ENCODE data around the gene MTERF4.
"Not testable (repeated sequence)": the region's sequence is repeated elsewhere in the genome, so short reads cannot be mapped to it uniquely, and the experiment has no call there.

The MTERF4 gene

GRCh38 chr2:241095594-241096290, 6.3 kb downstream of the MTERF4 start:
- DNase-seq: no peak
- in situ Hi-C loops (cut with HindIII; ENCODE audit: low pct_ligation_motif_present, low pct_unique_long_range_greater_than_20kb, low sequenced_read_pairs): no loop called here

DNA sequence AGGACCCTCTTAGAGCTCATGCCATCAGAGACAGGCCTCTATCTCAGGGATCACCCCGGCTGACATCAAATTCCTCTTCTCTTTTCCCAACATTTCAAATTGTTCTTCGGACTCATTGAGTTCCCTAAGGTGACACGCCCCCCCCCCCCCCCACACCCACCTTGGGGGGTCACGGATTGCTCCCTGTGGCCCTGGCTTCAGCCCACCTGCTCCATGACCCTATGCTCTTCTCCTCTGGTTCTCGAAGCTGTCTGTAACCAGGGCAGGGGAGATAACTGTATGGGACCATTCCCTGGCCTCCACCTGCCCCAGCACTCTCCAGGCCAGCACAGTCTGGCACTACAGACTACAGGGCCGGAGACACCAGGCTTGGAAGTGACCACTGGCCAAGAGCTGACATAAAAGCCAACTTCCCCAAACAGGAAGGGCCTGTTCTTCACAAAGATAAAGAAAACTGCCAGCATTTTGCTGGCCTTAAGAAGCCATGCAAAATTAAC, 7.1 kb downstream of the MTERF4 start:
- in situ Hi-C loops (cut with HindIII; ENCODE audit: low pct_ligation_motif_present, low pct_unique_long_range_greater_than_20kb, low sequenced_read_pairs): no loop called here
- DNase-seq: no peak

GRCh38 chr2:241094172-241094571, 7.9 kb downstream of the MTERF4 start:
- in situ Hi-C loops (cut with HindIII; ENCODE audit: low pct_ligation_motif_present, low pct_unique_long_range_greater_than_20kb, low sequenced_read_pairs): no loop called here
- DNase-seq: no peak

- DNase-seq; in situ Hi-C loops (cut with HindIII; ENCODE audit: low pct_ligation_motif_present, low pct_unique_long_range_greater_than_20kb, low sequenced_read_pairs): not testable (repeated sequence)
These were observed 8.8 kb downstream of the MTERF4 start for GRCh38 chr2:241093133-241093781.

- in situ Hi-C loops (cut with HindIII; ENCODE audit: low pct_ligation_motif_present, low pct_unique_long_range_greater_than_20kb, low sequenced_read_pairs): no loop called here
- DNase-seq: no peak
These were observed 9.4 kb downstream of the MTERF4 start for GRCh38 chr2:241092677-241093076.

- in situ Hi-C loops (cut with HindIII; ENCODE audit: low pct_ligation_motif_present, low pct_unique_long_range_greater_than_20kb, low sequenced_read_pairs): no loop called here
- no peak for DNase-seq
These were observed 10.2 kb downstream of the MTERF4 start for GRCh38 chr2:241091734-241092445.

DNA sequence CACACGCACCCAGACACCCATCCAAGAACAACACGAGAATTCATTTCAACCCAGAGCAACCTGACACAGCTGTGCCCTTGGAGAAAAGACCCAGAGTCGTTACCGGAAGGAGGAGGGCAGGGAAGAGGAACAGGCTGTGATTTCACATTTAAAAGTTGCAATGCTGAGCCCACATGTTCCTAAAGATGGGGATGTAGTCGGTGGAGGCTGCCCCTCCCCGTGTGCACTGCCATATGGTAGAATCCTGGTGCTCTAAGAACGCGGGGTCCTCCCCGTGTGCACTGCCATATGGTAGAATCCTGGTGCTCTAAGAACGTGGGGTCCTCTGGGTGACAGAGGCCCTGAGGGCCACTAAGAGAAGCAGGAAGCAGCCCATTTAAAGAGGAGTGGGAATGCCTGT, 10.9 kb downstream of the MTERF4 start:
- DNase-seq: no peak
- in situ Hi-C loops (cut with HindIII; ENCODE audit: low pct_ligation_motif_present, low pct_unique_long_range_greater_than_20kb, low sequenced_read_pairs): no loop called here

GRCh38 chr2:241088791-241089732, 13.0 kb downstream of the MTERF4 start:
- no peak for DNase-seq
- in situ Hi-C loops (cut with HindIII; ENCODE audit: low pct_ligation_motif_present, low pct_unique_long_range_greater_than_20kb, low sequenced_read_pairs): no loop called here

GRCh38 chr2:241088376-241088775, 13.7 kb downstream of the MTERF4 start:
- no peak for DNase-seq
- in situ Hi-C loops (cut with HindIII; ENCODE audit: low pct_ligation_motif_present, low pct_unique_long_range_greater_than_20kb, low sequenced_read_pairs): no loop called here

DNA sequence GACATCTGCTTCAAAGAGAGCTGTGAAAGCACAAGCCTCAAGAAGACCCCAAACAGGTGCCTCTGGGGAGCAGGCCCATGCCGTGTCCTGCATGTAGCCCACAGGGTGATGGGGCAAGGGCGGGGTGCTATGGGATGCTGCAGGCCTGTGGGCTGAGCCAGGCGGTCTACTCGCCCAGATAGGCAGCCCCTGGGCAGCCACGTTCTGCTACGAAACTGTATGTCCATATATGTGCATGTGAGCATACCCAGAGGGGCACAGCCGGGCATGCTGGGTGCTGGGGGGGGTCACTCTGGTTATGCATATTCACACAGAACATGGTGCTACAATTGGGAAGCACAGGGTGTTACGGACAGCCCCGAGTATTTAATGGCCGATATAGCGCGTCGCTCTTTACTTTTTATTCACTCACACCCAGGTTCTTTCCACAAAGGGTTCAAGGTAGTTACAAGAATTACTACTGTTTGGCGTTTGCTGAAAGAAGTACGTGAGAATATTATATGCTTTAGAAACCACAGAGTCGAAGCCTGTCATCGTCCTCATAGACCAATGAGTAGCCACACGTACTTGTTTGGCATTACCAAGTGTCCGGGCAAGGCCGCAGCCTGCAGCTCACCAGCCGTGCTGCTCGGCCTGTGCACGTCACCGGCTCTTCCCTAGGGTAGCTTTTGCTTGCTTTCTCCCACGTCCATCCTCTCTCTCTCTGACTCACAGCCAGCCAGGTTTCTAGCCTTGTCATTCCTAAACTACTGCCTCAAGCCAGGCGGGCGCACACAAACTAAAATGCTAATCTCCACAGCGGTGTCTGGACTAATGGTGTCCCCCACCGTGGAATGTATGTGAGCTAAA, 14.4 kb downstream of the MTERF4 start:
- no peak for DNase-seq
- in situ Hi-C loops (cut with HindIII; ENCODE audit: low pct_ligation_motif_present, low pct_unique_long_range_greater_than_20kb, low sequenced_read_pairs): no loop called here

- no peak for DNase-seq
- in situ Hi-C loops (cut with HindIII; ENCODE audit: low pct_ligation_motif_present, low pct_unique_long_range_greater_than_20kb, low sequenced_read_pairs): no loop called here
These were observed 17.1 kb downstream of the MTERF4 start for GRCh38 chr2:241084856-241085444.

- DNase-seq: no peak
- in situ Hi-C loops (cut with HindIII; ENCODE audit: low pct_ligation_motif_present, low pct_unique_long_range_greater_than_20kb, low sequenced_read_pairs): no loop called here
These were observed 19.0 kb downstream of the MTERF4 start for GRCh38 chr2:241083091-241083415.

DNA sequence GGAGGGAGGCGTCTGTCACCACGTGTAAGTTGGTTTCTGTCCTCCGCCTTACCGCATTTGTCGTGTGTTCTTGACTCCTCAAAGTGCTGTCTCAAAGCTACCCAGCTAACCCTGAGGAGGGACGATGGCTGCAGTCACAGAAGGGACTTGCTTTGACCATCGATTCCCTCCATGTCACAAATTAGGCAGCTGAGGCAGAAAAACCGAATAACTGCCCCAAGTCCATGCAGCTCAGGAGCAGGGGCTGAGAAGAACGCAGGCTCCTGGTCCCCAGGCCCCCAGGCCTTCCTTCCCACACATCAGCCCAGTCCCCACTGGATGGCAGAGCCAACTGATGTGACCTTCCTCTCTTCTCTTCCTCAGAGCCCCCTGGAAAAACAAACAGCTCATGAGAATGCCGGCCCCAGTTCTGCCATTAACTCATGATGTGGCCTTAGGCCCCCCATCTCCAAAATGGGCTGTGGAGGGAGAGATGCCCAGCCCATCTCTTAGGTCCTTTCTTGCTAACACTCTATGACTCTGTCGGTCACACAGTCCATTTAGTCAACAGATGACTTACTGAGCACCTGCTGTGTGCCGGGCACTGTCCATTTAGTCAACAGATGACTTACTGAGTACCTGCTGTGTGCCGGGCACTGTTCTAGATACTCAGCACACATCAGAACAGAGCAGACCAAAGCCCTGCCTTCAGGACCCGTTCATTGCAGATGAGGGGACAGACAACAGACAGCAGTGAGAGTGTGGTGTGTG, 19.6 kb downstream of the MTERF4 start:
- in situ Hi-C loops (cut with HindIII; ENCODE audit: low pct_ligation_motif_present, low pct_unique_long_range_greater_than_20kb, low sequenced_read_pairs): no loop called here
- no peak for DNase-seq

DNA sequence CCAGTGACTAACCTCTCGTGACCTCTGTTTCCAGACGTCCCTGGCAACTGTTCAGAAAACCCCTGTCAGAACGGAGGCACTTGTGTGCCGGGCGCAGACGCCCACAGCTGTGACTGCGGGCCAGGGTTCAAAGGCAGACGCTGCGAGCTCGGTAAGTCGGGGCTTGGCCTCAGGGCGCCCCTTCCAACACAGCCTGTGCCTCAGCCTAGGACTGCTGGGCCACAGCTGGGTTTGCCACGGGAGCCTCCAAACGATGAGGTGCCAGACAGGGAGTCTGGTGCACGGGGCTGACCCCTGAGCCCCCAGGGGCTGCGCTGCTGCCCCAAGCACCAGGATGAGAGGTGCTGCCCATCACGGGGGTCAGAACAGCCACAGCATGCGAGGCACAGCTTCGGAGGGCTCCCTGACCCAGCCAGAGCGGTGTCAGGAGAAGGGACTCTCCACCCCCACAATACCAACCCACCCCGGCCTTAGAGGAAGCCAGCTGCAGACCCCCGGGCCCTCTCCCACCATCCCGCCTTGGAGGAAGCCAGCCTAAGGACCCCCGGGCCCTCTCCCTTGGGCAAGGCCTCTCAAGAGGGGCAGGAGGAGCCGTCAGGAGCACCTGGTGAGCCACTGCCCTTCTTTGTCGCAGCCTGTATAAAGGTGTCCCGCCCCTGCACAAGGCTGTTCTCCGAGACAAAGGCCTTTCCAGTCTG, 20.3 kb downstream of the MTERF4 start:
- DNase-seq: no peak
- in situ Hi-C loops (cut with HindIII; ENCODE audit: low pct_ligation_motif_present, low pct_unique_long_range_greater_than_20kb, low sequenced_read_pairs): no loop called here

DNA sequence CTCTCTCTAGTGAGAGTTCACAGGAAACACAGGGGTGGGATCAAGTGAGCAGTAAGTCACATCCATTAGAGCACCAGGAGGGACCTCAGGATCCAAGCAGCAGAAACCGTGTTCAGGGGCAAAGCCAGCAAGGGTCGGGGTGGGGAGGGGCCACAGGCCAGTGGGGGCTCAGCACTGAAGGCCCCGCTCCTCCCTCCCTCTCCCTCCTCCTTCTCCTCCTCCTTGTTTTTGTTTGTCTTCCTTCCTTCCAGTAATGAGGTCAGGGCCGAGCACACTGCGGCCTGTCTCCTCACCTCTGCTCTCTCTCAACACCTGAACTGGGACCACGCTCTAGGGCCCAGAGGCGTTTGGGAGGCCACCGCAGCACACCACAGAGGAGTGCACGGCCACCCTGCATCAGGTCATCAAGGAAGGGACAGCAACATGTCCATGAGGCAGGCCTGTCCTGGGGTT, 20.9 kb downstream of the MTERF4 start:
- in situ Hi-C loops (cut with HindIII; ENCODE audit: low pct_ligation_motif_present, low pct_unique_long_range_greater_than_20kb, low sequenced_read_pairs): no loop called here

DNA sequence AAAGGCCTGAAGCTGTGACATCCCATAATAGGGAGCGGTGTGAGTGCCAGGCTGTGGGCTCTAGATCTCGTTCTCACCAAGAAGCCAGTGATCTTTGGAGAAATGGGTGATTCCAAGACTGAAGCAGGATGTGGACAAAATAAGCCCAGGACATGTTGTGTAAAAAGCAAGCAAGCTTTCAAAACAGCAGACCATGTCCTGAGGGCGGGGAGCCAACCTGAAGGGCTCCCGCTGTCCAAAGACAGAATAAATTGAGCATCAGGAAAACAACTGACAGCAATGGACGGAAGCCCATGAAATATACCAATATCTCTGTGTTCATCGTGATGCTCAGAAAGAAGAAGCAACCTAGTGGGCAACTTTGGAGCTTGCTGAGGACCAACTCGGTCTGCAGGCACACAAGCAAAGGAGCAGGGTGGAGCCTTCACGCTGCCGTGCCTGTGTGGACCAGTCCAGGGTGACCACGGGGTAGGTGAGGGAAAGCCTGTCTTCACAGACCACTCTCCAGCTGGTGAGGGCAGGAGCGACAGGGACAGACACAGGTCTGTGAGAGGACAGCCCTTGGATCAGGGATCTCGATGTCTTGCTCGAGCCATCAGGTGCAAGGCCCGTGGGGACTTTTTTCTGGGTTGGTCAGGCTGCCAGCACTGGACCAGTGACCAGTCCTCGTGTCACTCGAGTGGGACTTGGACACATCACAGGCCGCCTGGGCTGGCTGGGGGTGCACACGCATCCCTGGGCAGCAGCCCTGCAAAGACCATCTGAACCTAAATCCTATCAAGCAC, 21.5 kb downstream of the MTERF4 start:
- in situ Hi-C loops (cut with HindIII; ENCODE audit: low pct_ligation_motif_present, low pct_unique_long_range_greater_than_20kb, low sequenced_read_pairs): no loop called here
- no peak for DNase-seq

More for the DNA sequence above, 20.9 kb downstream of the MTERF4 start:
- DNase-seq: no peak
